ENCODE measurements around the gene PTPN1. TPM values are rescaled to one million over a fixed set of nuclear protein-coding genes. Genes with fewer than 3 reads are reported as not detected.

Gene PTPN1
- total and polyA plus RNA-seq, 8 donors = 26.3 to 98.6 (median 30.4) TPM

GRCh38 chr20:50628853-50629669 lies 118.9 kb downstream of the PTPN1 start:
- ATAC-seq (no peak), DNase-seq (no peak)
- Histone ChIP-seq H3K36me3 (no peaks in the 10 kb centered on the region), H3K27ac (no peak overlapping the region), H3K4me3 (no peak overlapping the region), H3K9me3 (no peaks in the 10 kb centered on the region), H3K4me1 (no peaks in the 10 kb centered on the region), H3K27me3 (no peaks in the 10 kb centered on the region)
- intact Hi-C loops (cut with DNase I) = no loop called here
- no peak for TF ChIP-seq CTCF (IDR thresholded peaks at IDR 0.05)

- Histone ChIP-seq H3K4me3 (no peak overlapping the region), H3K4me1 (no peaks in the 10 kb centered on the region), H3K9me3 (no peaks in the 10 kb centered on the region), H3K27me3 (no peaks in the 10 kb centered on the region), H3K27ac (no peak overlapping the region), H3K36me3 (no peaks in the 10 kb centered on the region)
- intact Hi-C loops (cut with DNase I) = no loop called here
- DNase-seq (no peak), ATAC-seq (no peak)
- no peak for TF ChIP-seq CTCF (IDR thresholded peaks at IDR 0.05)
Measured at GRCh38 chr20:50629670-50630045, 119.5 kb downstream of the PTPN1 start.

GRCh38 chr20:50630578-50631263 lies 120.5 kb downstream of the PTPN1 start:
- Histone ChIP-seq H3K27me3 (no peaks in the 10 kb centered on the region), H3K4me1 (peaks cover 0 to 2% of the 10 kb centered on the region in 2 donors), H3K27ac (no peak overlapping the region), H3K4me3 (no peak overlapping the region), H3K36me3 (no peaks in the 10 kb centered on the region), H3K9me3 (no peaks in the 10 kb centered on the region)
- no peak for ATAC-seq
- no peak for DNase-seq
- TF ChIP-seq CTCF (IDR thresholded peaks at IDR 0.05) = no peak
- intact Hi-C loops (cut with DNase I) = no loop called here

GRCh38 chr20:50632236-50632635 lies 122.1 kb downstream of the PTPN1 start:
- Histone ChIP-seq H3K9me3 (no peaks in the 10 kb centered on the region), H3K4me1 (peaks cover 7 to 18% of the 10 kb centered on the region in 2 donors), H3K4me3 (no peak overlapping the region), H3K27me3 (no peaks in the 10 kb centered on the region), H3K36me3 (no peaks in the 10 kb centered on the region), H3K27ac (no peak overlapping the region)
- intact Hi-C loops (cut with DNase I) = no loop called here
- TF ChIP-seq CTCF (IDR thresholded peaks at IDR 0.05) = no peak
- ATAC-seq = no peak
- no peak for DNase-seq

- no peaks in the 10 kb centered on the region for H3K27me3 ChIP-seq
- no peak overlapping the region for H3K4me3 ChIP-seq
- H3K4me1 ChIP-seq = peaks cover 7 to 22% of the 10 kb centered on the region in 2 donors
- no peak for TF ChIP-seq CTCF (IDR thresholded peaks at IDR 0.05)
- ATAC-seq (no peak), DNase-seq (no peak)
- no peaks in the 10 kb centered on the region for H3K36me3 ChIP-seq
- no peaks in the 10 kb centered on the region for H3K9me3 ChIP-seq
- intact Hi-C loops (cut with DNase I) = no loop called here
- no peak overlapping the region for H3K27ac ChIP-seq
Measured at GRCh38 chr20:50632701-50633100, 122.5 kb downstream of the PTPN1 start.
